Measurements from ENCODE around the gene KIR2DL1. TPM values are rescaled to one million over a fixed set of nuclear protein-coding genes. Genes with fewer than 3 reads are reported as not detected.
"Not testable (repeated sequence)": the region's sequence is repeated elsewhere in the genome, so short reads cannot be mapped to it uniquely, and the experiment has no call there.

Gene KIR2DL1
- total and polyA plus RNA-seq, 7 donors: 0.06 TPM; not detected in 6

GRCh38 chr19:54804101-54804500, 34.5 kb downstream of the KIR2DL1 start:
- 64 to 70% methylated on average over 5 of the region's 5 CpGs for WGBS, 2 donors

GRCh38 chr19:54804571-54804970, 35.0 kb downstream of the KIR2DL1 start:
- peaks cover 0 to 7% (median 0%) of the 10 kb centered on the region in 3 donors for H3K27me3 ChIP-seq
- no peak overlapping the region for H3K27ac ChIP-seq
- H3K36me3 ChIP-seq: no peaks in the 10 kb centered on the region
- H3K9me3 ChIP-seq: peaks cover 0 to 2% (median 0%) of the 10 kb centered on the region in 4 donors
- H3K4me3 ChIP-seq: no peak overlapping the region
- TF ChIP-seq EP300 (IDR thresholded peaks at IDR 0.05) (no peak), POLR2A (IDR thresholded peaks at IDR 0.05) (no peak), CTCF (IDR thresholded peaks at IDR 0.05) (no peak), POLR2AphosphoS5 (IDR thresholded peaks at IDR 0.05) (no peak)
- intact Hi-C loops (cut with DNase I): no loop called here
- DNase-seq: no peak
- WGBS, 2 donors: 91 to 94% methylated on average over 10 of the region's 10 CpGs
- no peaks in the 10 kb centered on the region for H3K4me1 ChIP-seq

More at GRCh38 chr19:54804101-54804500, 34.5 kb downstream of the KIR2DL1 start:
- Histone ChIP-seq H3K27me3 (peaks cover 0 to 7% (median 0%) of the 10 kb centered on the region in 3 donors), H3K4me3 (no peak overlapping the region), H3K4me1 (no peaks in the 10 kb centered on the region), H3K27ac (no peak overlapping the region), H3K9me3 (peaks cover 0 to 3% (median under 1%) of the 10 kb centered on the region in 4 donors), H3K36me3 (no peaks in the 10 kb centered on the region)
- intact Hi-C loops (cut with DNase I): no loop called here
- DNase-seq: no peak
- no peak for TF ChIP-seq EP300 (IDR thresholded peaks at IDR 0.05)
- TF ChIP-seq POLR2AphosphoS5 (IDR thresholded peaks at IDR 0.05): no peak
- no peak for TF ChIP-seq POLR2A (IDR thresholded peaks at IDR 0.05)
- no peak for TF ChIP-seq CTCF (IDR thresholded peaks at IDR 0.05)

- Histone ChIP-seq H3K4me1 (no peaks in the 10 kb centered on the region), H3K27me3 (peaks cover 0 to 7% (median 0%) of the 10 kb centered on the region in 3 donors), H3K9me3 (no peaks in the 10 kb centered on the region), H3K4me3 (no peak overlapping the region), H3K27ac (no peak overlapping the region), H3K36me3 (no peaks in the 10 kb centered on the region)
- DNase-seq: no peak
- no peak for TF ChIP-seq EP300 (IDR thresholded peaks at IDR 0.05)
- no peak for TF ChIP-seq POLR2A (IDR thresholded peaks at IDR 0.05)
- TF ChIP-seq POLR2AphosphoS5 (IDR thresholded peaks at IDR 0.05): no peak
- TF ChIP-seq CTCF (IDR thresholded peaks at IDR 0.05): no peak
- intact Hi-C loops (cut with DNase I): no loop called here
- WGBS, 2 donors: 86 to 88% methylated on average over 14 of the region's 14 CpGs
Observed at GRCh38 chr19:54805665-54806515, 36.3 kb downstream of the KIR2DL1 start.

GRCh38 chr19:54806516-54806838, 36.9 kb downstream of the KIR2DL1 start:
- TF ChIP-seq POLR2AphosphoS5 (IDR thresholded peaks at IDR 0.05): no peak
- no peak for DNase-seq
- Histone ChIP-seq H3K4me3 (no peak overlapping the region), H3K4me1 (no peaks in the 10 kb centered on the region), H3K9me3 (no peaks in the 10 kb centered on the region), H3K27ac (no peak overlapping the region), H3K36me3 (no peaks in the 10 kb centered on the region), H3K27me3 (peaks cover 0 to 7% (median 0%) of the 10 kb centered on the region in 3 donors)
- 64 to 84% methylated on average over 2 of the region's 2 CpGs for WGBS, 2 donors
- intact Hi-C loops (cut with DNase I): no loop called here

- H3K4me1 ChIP-seq; H3K4me3 ChIP-seq; H3K9me3 ChIP-seq; intact Hi-C loops (cut with DNase I); H3K36me3 ChIP-seq; H3K27me3 ChIP-seq; DNase-seq; H3K27ac ChIP-seq: not testable (repeated sequence)
- 63% methylated on average over 3 of the region's 3 CpGs for WGBS, 2 donors
Observed at GRCh38 chr19:54814571-54814970, 45.0 kb downstream of the KIR2DL1 start.

GRCh38 chr19:54816251-54816650, 46.7 kb downstream of the KIR2DL1 start, which contains the start of gene KIR3DL1:
Gene KIR3DL1, plus strand, starts transcription at chr19:54816468.
- H3K27ac ChIP-seq; H3K9me3 ChIP-seq; DNase-seq; H3K4me3 ChIP-seq; H3K36me3 ChIP-seq; H3K27me3 ChIP-seq; intact Hi-C loops (cut with DNase I); H3K4me1 ChIP-seq: not testable (repeated sequence)
- 85 to 87% methylated on average over 17 of the region's 17 CpGs for WGBS, 2 donors
